Dendritic cell treated with granulocyte-macrophage colony-stimulating factor and Interleukin-4, amounts not matched to agents 40 ng/mL and 50 ng/mL, for 4 days (primary cell): Measurements from ENCODE around the gene ABCA1.
"Not testable (repeated sequence)": the region's sequence is repeated elsewhere in the genome, so short reads cannot be mapped to it uniquely, and the experiment has no call there.

Experiments used
- H3K27ac Mint-ChIP-seq: one replicate; pipeline ENCODE4 v1.8.0; 2022; ENCODE audit warnings: mild to moderate bottlenecking, mixed read lengths
- H3K27me3 Mint-ChIP-seq: one replicate; pipeline ENCODE4 v1.8.0; 2022; ENCODE audit warnings: mild to moderate bottlenecking, mixed read lengths
- H3K36me3 Mint-ChIP-seq: one replicate; pipeline ENCODE4 v1.8.0; 2022; ENCODE audit warnings: low read depth, mixed read lengths
- H3K4me1 Mint-ChIP-seq: one replicate; pipeline ENCODE4 v1.8.0; 2022; ENCODE audit warnings: low read depth, mixed read lengths
- H3K4me3 Mint-ChIP-seq: one replicate; pipeline ENCODE4 v1.8.0; 2022; ENCODE audit warnings: mild to moderate bottlenecking, moderate library complexity, mixed read lengths
- H3K9me3 Mint-ChIP-seq: one replicate; pipeline ENCODE4 v1.8.0; 2022; ENCODE audit warnings: mixed read lengths
- intact Hi-C: fragments of 100-400 bp; cut with micrococcal nuclease; formaldehyde crosslinking; loops from one replicate; pipeline ENCODE4 v1.15.0; 2022

The ABCA1 gene

GRCh38 chr9:104961701-104962359, 33.9 kb upstream of the ABCA1 start:
- H3K4me1 Mint-ChIP-seq: peaks cover 36% of the 10 kb centered on the region
- intact Hi-C loops: loop anchor here (10.0 kb wide), 1 partner anchor 97 kb away; no protein-coding TSS in a partner anchor
- no peaks in the 10 kb centered on the region for H3K27me3 Mint-ChIP-seq
- H3K36me3 Mint-ChIP-seq: no peaks in the 10 kb centered on the region
- no peak overlapping the region for H3K4me3 Mint-ChIP-seq
- H3K9me3 Mint-ChIP-seq: no peaks in the 10 kb centered on the region
- no peak overlapping the region for H3K27ac Mint-ChIP-seq

- no peaks in the 10 kb centered on the region for H3K36me3 Mint-ChIP-seq
- no peak overlapping the region for H3K27ac Mint-ChIP-seq
- no peaks in the 10 kb centered on the region for H3K27me3 Mint-ChIP-seq
- no peak overlapping the region for H3K4me3 Mint-ChIP-seq
- no peaks in the 10 kb centered on the region for H3K9me3 Mint-ChIP-seq
- intact Hi-C loops: loop anchor here (10.0 kb wide), 1 partner anchor 96 kb away; no protein-coding TSS in a partner anchor
- H3K4me1 Mint-ChIP-seq: peaks cover 36% of the 10 kb centered on the region
Measured at GRCh38 chr9:104961238-104961637, 33.3 kb upstream of the ABCA1 start.

GRCh38 chr9:104960662-104961061, 32.7 kb upstream of the ABCA1 start:
- intact Hi-C loops: loop anchor here (10.0 kb wide), 1 partner anchor 96 kb away; no protein-coding TSS in a partner anchor
- Mint-ChIP-seq H3K9me3 (no peaks in the 10 kb centered on the region), H3K4me1 (peaks cover 36% of the 10 kb centered on the region), H3K4me3 (no peak overlapping the region), H3K27me3 (no peaks in the 10 kb centered on the region), H3K36me3 (no peaks in the 10 kb centered on the region), H3K27ac (no peak overlapping the region)

DNA sequence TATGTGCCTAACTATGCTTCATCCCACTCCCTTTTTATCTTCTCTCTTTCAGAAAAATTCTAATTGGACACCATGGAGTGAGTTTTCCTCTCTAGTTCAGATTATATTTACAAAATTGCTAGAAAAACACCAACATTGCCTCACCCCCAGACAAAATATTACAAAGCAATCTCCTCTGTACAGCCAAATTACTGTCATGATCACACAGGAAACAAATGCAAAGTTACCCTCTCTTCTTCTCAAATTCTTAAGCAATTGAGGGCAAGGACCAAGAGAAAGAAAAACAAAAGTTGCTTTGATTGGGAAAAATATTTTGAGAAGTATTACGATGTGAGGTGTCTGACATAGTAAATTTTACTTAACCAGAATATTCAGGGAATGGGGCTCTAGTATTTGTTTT, 30.8 kb upstream of the ABCA1 start:
- Mint-ChIP-seq H3K4me1 (peaks cover 36% of the 10 kb centered on the region), H3K27ac (no peak overlapping the region), H3K27me3 (no peaks in the 10 kb centered on the region), H3K36me3 (no peaks in the 10 kb centered on the region), H3K4me3 (no peak overlapping the region), H3K9me3 (no peaks in the 10 kb centered on the region)
- intact Hi-C loops: no loop called here

DNA sequence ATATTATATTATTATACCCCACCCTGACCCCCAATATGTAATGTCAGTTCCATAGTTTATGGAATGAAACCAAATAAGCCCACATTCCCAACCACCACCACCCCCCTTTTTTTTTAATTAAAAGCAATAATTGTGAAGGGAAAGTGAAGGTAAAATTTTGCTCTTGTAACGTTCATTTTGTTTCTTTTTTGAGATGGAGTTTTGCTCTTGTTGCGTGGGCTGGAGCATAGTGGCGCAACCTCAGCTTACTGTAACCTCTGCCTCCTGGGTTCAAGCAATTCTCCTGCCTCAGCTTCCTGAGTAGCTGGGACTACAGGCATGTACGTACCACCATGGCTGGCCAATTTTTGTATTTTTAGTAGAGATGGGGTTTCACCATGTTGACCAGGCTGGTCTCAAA, 30.1 kb upstream of the ABCA1 start:
- H3K4me1 Mint-ChIP-seq: peaks cover 29% of the 10 kb centered on the region
- H3K4me3 Mint-ChIP-seq, H3K9me3 Mint-ChIP-seq, H3K36me3 Mint-ChIP-seq, H3K27ac Mint-ChIP-seq, intact Hi-C loops, H3K27me3 Mint-ChIP-seq: not testable (repeated sequence)

DNA sequence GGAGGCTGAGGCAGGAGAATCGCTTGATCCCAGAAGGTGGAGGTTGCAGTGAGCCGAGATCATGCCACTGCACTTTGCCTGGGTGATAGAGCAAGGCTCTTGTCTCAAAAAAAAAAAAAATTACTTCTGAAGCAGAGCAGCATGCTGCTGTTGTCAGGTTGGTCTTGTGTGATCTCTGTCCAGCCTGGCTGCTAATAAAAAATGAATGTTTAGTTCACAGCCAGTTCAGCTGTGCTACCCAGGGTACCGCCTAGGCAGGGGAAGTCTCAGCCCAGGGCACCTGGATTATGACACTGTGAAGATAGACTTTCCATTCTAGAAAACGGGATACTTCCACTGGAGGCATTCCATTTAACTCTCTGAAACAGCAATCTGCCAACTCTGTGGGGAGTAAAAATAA, 23.5 kb upstream of the ABCA1 start:
- Mint-ChIP-seq H3K9me3 (no peaks in the 10 kb centered on the region), H3K4me1 (peaks cover 5% of the 10 kb centered on the region), H3K27me3 (no peaks in the 10 kb centered on the region), H3K27ac (no peak overlapping the region), H3K36me3 (no peaks in the 10 kb centered on the region), H3K4me3 (no peak overlapping the region)
- intact Hi-C loops: no loop called here

DNA sequence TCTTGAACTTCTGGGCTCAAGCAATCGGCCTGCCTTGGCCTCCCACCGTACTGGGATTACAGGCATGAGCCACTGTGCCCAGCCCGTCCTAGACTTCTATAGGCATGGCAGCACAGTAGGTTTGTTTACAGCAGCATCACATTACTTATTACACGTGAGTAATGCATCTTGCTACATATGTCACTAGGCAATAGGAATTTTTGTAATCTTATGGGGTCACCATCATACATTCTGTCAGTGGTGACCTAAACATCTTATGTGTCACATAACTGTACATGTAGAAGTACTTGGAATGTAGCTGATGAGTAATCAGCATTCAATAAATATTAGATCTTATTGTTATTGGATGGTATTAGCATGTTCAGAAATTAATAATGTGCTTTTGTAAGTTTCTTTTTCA, 22.9 kb upstream of the ABCA1 start:
- Mint-ChIP-seq H3K36me3 (no peaks in the 10 kb centered on the region), H3K9me3 (no peaks in the 10 kb centered on the region), H3K4me1 (peaks cover 5% of the 10 kb centered on the region), H3K4me3 (no peak overlapping the region), H3K27ac (no peak overlapping the region), H3K27me3 (no peaks in the 10 kb centered on the region)
- intact Hi-C loops: no loop called here

DNA sequence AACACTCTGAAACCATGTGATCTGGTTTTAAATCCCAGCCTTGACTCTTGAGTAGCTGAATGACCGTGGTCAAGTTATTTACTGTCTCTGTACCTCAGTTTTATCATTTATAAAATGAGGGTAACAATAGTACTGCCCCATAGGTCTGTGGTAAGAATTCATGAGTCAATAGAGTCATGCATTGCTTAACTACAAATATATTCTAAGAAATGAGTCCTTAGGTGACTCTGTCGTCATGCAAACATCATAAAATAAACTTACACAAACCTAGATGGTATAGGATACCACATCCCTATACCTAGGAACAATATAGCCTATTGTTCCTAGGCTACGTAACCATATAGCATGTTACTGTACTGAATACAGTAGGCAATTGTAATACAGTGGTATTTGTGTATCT, 20.3 kb upstream of the ABCA1 start:
- intact Hi-C loops: no loop called here
- H3K4me3 Mint-ChIP-seq: no peak overlapping the region
- H3K4me1 Mint-ChIP-seq: peaks cover 5% of the 10 kb centered on the region
- no peaks in the 10 kb centered on the region for H3K36me3 Mint-ChIP-seq
- no peaks in the 10 kb centered on the region for H3K9me3 Mint-ChIP-seq
- H3K27me3 Mint-ChIP-seq: no peaks in the 10 kb centered on the region
- no peak overlapping the region for H3K27ac Mint-ChIP-seq

- Mint-ChIP-seq H3K36me3 (no peaks in the 10 kb centered on the region), H3K4me1 (peaks cover 5% of the 10 kb centered on the region), H3K9me3 (no peaks in the 10 kb centered on the region), H3K27me3 (no peaks in the 10 kb centered on the region), H3K4me3 (no peak overlapping the region), H3K27ac (no peak overlapping the region)
- intact Hi-C loops: no loop called here
Measured at GRCh38 chr9:104944871-104945270, 16.9 kb upstream of the ABCA1 start.

GRCh38 chr9:104944356-104944755, 16.4 kb upstream of the ABCA1 start:
- no peaks in the 10 kb centered on the region for H3K9me3 Mint-ChIP-seq

DNA sequence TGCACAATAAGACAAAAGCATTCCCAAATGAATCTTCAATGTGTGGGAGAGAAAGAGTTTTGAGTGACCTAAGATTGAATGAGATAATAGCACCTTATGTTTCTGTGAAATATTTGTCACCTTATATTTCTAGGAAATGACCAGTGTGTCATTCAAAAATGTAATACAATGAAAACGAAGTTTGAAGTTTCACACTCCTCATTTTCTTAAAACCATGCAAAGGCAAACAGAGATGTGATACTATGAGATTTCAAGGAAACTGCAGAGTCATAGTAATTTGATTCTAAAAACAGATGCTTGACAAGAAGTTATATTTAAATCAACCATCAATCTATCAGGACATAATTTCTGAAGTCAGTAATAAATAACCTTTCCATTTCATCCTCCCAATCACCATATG, 13.6 kb upstream of the ABCA1 start:
- Mint-ChIP-seq H3K4me3 (no peak overlapping the region), H3K36me3 (no peaks in the 10 kb centered on the region), H3K9me3 (no peaks in the 10 kb centered on the region), H3K27me3 (no peaks in the 10 kb centered on the region), H3K27ac (no peak overlapping the region), H3K4me1 (no peaks in the 10 kb centered on the region)
- intact Hi-C loops: no loop called here

More at GRCh38 chr9:104944356-104944755, 16.4 kb upstream of the ABCA1 start:
- Mint-ChIP-seq H3K27ac (no peak overlapping the region), H3K27me3 (no peaks in the 10 kb centered on the region), H3K36me3 (no peaks in the 10 kb centered on the region), H3K4me3 (no peak overlapping the region), H3K4me1 (peaks cover 5% of the 10 kb centered on the region)
- intact Hi-C loops: no loop called here

- H3K36me3 Mint-ChIP-seq: no peaks in the 10 kb centered on the region
- H3K4me3 Mint-ChIP-seq: no peak overlapping the region
- no peaks in the 10 kb centered on the region for H3K27me3 Mint-ChIP-seq
- intact Hi-C loops: no loop called here
- peaks cover 25% of the 10 kb centered on the region for H3K4me1 Mint-ChIP-seq
- no peaks in the 10 kb centered on the region for H3K9me3 Mint-ChIP-seq
- no peak overlapping the region for H3K27ac Mint-ChIP-seq
Measured at GRCh38 chr9:104936291-104936690, 8.3 kb upstream of the ABCA1 start.

GRCh38 chr9:104935501-104935810, 7.5 kb upstream of the ABCA1 start:
- H3K9me3 Mint-ChIP-seq, H3K27me3 Mint-ChIP-seq, H3K36me3 Mint-ChIP-seq, H3K27ac Mint-ChIP-seq, intact Hi-C loops, H3K4me3 Mint-ChIP-seq: not testable (repeated sequence)
- peaks cover 25% of the 10 kb centered on the region for H3K4me1 Mint-ChIP-seq

DNA sequence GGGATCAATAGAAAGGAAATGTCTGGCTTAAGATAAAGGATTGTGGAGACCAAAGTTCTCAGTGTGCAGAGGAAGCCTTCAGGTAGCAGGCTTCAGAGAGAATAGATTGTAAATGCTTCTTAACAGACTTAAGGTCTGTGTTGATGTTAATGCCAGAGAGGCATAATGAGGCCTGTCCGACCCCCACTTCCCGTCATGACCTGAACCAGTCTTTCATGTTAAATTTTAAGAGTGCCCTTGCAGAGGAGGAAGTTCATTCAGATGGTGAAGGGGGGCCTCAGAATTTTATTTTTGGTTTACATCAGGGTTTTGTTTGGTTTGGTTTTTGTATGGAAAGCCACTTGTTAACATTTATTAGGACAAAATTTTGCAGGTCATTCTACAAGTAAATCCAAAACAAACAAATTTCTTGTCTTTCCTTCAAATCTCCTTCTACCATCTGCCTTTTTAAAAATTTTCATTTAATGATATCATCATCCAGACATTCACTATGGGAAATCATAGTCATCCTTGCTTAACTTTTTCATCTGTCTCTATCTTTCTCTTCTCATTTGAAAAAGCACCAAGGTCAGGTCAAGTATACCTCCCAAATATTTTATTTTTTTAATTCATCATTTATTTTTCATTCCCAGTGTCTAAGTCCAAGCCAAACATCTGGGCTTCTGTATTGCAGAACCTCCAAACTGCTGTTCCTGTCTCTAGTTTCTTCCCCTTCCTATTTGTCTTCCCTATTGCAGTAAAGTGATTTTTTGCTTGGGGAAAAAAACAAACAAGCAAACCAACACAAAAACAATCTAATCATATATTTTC, 6.9 kb upstream of the ABCA1 start:
- no peak overlapping the region for H3K4me3 Mint-ChIP-seq
- H3K9me3 Mint-ChIP-seq: no peaks in the 10 kb centered on the region
- peaks cover 3% of the 10 kb centered on the region for H3K27me3 Mint-ChIP-seq
- intact Hi-C loops: no loop called here
- peaks cover 25% of the 10 kb centered on the region for H3K4me1 Mint-ChIP-seq
- no peaks in the 10 kb centered on the region for H3K36me3 Mint-ChIP-seq
- H3K27ac Mint-ChIP-seq: no peak overlapping the region

DNA sequence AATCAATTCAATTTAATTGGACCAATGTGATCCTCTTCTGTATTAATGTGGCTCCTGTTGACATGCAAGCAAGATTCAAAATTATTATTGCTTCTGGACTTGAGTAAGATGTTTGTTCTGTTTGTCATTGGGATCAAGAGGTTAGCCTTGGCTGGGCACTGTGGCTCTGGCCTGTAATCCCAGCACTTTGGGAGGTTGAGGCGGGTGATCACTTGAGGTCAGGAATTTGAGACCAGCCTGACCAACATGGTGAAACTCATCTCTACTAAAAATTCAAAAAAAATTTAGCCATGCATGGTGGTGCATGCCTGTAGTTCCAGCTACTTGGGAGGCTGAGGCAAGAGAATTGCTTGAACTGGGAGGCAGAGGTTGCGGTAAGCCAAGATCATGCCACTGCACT, 5.1 kb upstream of the ABCA1 start:
- H3K4me1 Mint-ChIP-seq: peaks cover 38% of the 10 kb centered on the region
- intact Hi-C loops, H3K27me3 Mint-ChIP-seq, H3K36me3 Mint-ChIP-seq, H3K4me3 Mint-ChIP-seq, H3K27ac Mint-ChIP-seq, H3K9me3 Mint-ChIP-seq: not testable (repeated sequence)
